Hematopoietic multipotent progenitor cell treated with erythropoietin and hydrocortisone succinate and interleukin-3 and kit ligand, for 4 days (in vitro differentiated cells): Measurements from ENCODE around the gene TAF6.
A peak's percentile ranks its signal among the peaks of the same experiment; 100 is the strongest.

Source experiments
- DNase-seq: peaks from one replicate; pipeline ENCODE4 v3.0.0-alpha.2; 2015

Gene TAF6

DNA sequence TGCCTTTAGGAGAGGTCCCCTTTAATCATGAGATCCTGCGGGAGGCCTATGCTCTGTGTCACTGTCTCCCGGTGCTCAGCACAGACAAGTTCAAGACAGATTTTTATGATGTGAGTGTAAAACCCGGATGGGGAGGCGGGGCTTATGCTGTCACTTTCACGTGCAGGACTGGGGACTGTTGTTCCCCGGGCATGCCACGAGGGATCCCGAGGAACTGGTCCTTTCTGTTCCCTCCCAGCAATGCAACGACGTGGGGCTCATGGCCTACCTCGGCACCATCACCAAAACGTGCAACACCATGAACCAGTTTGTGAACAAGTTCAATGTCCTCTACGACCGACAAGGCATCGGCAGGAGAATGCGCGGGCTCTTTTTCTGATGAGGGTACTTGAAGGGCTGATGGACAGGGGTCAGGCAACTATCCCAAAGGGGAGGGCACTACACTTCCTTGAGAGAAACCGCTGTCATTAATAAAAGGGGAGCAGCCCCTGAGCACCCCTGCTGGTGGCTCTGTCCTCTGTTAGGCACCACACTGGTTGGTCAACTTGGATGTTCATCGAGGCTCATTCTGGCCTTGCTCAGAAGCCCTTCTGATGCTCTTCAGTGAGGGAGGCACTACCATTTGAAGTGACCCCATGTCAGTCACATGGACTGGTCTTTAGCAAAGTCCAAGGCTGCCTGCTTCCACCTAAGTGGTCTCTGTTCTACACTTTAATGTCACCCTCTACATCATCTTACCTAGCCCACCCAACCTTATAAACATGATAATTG lies 27.6 kb downstream of the TAF6 start:
- DNase-seq, result peak; percentile 66

DNA sequence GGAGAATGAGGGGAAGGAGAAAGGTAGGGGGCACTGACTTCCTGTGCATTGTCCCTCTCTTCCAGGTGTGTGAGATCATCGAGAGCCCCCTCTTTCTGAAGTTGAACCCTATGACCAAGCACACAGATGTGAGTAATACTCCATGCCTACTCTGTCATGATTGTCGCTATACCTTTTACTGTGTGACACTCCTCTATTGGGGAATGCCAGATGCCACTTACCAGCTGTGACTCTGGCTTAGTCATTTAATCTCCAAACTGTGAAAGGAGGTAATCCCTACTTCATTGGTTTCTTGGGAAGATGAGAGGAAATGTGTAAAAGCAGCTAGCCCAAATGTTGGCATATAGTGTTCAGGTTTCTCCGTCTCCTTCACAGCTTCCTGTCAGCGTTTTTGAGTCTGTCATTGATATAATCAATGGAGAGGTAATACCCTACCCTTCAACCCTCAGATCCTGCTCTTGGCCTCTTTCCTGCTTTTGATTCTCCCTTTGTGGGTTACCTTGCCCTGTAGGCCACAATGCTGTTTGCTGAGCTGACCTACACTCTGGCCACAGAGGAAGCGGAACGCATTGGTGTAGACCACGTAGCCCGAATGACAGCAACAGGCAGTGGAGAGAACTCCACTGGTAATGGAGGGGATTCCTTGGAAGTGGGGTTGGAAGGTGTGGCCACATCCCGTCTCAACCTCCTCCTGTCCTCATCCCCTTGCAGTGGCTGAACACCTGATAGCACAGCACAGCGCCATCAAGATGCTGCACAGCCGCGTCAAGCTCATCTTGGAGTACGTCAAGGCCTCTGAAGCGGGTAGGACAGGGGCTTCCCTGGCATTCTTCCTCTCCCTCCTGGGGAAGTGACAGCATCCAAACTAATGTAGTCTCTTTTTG lies 28.4 kb downstream of the TAF6 start:
- DNase-seq, result no peak

DNA sequence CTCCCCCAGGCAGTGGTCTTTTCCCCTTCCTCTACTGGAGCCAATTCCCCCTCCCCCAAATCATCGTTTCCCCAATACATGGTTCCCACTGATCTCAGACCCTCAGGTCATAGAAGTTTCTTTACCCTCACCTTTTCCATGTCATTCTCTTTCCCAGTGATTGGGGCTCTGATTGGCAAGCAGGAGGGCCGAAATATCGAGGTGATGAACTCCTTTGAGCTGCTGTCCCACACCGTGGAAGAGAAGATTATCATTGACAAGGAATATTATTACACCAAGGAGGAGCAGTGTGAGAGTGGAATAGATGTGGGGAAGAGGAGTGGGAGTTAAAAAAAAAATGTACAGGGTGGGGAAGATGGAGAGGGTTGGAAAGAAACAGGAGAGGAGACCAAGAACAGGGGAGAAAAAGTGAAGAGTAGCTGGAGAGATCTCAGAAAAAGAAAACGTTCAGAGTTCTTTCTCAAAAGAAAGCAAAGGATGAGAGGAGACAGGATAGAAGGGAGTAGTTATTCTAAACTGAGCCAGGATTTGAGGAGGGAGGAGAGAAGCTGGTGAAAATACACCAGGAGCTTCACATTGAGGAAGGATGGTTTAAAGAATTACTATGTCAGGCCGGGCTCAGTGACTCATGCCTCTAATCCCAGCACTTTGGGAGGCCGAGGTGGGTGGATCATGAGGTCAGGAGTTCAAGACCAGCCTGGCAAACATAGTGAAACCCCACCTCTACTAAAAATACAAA lies 29.5 kb downstream of the TAF6 start:
- DNase-seq, result no peak

DNA sequence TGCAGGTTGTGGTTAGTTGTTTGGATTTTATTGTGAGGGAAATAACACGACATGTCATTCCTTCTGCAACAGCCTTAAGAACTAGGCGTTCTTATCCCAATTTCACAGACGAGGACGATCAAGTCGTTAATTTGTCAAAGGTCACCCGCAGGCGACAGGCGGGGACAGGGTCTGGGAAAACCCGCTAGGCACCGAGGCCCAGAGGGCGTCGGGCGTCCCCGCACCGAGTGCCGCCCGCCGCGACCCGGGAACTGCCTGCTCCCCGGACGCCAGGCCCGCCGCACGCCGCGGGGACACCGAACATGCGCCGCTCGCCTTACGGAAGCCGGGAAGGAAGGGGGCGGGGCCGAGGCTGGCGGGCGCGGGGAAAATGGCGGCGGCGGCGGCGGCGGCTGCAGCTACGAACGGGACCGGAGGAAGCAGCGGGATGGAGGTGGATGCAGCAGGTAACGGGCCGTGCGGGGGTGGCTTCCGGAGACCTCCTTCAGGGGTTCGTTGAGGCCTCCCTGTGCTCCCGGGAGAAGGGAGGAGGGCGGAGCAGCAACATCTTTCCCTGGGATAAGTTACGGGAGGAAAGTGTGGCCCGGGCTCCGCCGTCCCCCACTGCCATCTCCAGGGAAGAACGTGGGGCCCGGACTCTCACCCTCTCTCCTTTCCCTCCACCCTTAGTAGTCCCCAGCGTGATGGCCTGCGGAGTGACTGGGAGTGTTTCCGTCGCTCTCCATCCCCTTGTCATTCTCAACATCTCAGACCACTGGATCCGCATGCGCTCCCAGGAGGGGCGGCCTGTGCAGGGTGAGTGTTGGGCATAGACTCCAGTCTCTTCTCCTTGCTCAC lies 30.3 kb downstream of the TAF6 start, which contains the start of gene COPS6:
TSS of gene COPS6 (plus strand) at position 349 of the 837 bp plus-strand sequence. CDS start at position 371, 22 bp downstream.
- DNase-seq, result peak; percentile 89

DNA sequence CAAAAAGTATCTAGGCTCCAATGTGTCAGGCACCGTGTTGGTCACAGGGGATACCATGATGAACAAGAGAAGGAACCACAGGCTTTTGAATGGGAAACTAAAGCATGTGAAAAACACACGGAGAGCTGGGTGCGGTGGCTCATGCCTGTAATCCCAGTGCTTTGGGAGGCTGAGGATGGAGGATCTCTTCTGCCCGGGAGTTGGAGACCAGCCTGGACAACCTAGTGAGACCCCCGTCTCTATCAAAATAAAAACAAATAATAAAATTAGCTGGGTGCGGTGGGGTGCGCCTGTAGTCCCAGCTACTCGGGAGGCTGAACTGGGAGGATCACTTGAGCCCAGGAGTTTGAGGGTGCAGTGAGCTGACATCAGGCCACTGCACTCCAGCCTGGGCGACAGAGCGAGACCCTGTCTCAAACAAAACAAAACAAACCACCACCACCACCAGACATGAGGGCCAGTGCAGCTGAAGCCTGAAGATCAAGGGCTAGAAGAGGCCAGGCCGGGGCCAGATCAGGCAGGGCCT lies 31.0 kb downstream of the TAF6 start:
- DNase-seq, result no peak

DNA sequence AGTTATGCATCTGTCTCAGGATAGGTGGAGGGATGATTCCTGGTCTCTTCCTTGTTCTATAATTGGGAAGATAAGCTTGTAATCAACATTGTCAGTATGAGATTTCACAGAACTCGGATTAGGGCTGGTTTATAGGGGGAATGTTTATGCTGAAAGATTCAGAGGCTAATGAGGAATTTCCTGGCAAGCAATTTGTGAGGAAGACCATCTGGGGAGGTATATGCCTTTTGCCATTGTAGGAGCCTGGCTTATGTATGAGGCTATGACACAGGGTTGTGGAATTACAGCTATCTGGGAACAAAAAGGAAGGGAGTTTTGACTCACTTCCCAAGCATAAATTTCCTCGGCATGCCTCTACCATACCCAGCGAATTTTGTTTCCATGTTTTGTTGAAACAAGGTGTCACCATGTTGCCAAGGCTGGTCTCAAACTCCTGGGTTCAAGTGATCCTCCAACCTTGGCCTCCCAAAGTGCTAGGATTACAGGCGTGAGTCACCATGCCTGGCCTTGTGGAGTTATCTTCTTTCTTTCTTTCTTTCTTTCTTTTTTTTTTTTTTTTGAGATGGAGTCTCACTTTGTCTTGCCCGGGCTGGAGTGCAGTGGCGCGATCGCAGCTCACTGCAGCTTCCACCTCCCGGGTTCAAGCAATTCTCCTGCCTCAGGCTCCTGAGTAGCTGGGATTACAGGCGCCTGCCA lies 32.0 kb downstream of the TAF6 start:
- no peak for DNase-seq

DNA sequence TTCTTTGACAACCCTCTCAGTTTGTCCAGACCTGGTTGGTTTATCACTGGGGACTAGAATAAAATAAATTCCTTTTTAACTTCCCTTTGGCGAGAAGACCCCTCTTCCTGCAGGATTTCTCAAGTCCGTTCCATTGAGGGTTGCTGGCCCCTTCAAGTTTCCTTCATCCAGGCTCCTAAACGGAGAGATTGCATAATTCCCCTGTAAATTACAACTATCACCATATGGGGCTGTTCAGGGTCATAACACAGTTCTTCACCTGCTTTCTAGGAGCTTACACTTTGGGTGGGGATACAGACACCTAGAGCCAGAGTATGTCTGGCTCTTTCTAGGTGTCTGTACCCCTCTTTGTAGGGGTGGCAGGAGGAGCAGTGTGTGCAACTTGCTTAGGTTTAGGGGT lies 33.6 kb downstream of the TAF6 start:
- DNase-seq, result no peak

DNA sequence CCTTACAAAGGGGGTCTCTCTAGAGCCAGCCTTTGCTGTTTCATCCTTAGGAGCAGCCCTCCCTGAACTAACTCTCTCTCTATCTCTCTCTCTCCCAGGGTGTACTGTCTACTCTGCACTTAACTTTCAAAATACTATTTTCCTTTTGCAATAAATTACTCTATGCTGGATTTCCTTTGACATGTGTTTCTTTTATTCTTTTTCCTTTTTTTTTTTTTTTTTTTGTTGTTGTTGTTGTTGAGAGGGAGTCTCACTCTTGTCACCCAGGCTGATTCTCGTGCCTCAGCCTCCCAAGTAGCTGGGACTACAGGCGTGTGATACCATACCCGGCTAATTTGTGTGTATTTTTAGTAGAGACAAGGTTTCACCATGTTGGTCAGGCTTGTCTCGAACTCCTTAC lies 36.2 kb downstream of the TAF6 start:
- no peak for DNase-seq

DNA sequence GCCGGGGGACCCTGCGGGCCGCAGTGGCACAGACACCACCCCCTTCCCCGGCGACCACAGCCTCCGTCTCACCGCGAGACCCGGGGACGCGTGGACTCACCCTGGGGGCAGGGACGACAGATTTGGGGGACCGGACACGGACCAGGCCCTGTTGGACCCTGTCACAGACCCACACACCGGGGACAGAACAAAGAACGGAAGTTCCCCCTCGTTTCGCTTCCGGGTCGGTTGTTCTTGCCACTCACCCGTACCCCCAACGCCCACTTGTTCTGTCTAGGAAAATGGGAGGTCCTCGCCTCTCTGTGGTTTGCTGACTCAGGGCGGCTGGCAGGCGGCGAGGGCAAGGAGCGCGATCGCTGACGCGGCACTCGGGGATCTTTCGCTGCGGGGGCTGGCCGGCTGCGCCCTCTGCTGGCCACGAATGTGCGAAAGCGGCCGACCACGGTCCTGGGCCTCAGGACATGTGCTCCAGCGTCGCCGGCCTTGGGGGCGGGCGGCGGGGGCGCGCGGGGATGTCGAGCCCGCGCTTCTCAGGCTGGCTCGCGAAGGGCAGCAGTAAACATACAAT lies 37.5 kb downstream of the TAF6 start, which contains the start of gene ZNF3:
TSS of gene ZNF3 (minus strand) at position 189 of the 568 bp plus-strand sequence. CDS start 4,366 bp downstream, outside the sequence.
- peak; percentile 100 for DNase-seq

DNA sequence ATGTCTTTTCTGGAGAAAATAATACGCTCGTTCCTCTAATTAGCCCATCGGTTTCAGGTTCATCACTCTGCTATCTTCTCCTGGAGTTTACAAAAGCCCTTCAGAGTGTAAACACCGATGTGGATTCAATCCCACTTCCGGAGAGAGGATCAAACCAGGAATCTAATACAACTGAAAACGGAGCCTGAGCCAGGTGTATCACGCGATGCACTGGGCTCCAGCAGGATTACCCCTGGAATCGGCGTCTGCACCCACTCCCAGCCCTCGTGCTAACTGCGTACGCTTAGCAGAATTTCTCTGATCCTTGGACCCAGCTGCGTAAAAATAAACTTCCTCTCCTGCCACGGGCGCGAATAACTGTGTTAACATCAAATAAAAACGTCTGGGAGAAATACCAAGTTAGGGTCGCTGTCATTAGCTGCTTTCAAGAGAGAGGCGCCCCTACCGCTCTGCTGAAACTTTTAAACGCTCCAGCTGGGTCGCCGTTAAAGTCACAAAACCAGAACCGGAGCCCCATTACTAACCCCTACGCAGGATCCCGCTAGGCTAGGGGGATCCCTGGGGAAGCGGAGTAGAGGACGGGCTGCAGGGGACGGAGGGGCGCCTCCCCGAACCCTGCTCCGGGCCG lies 38.1 kb downstream of the TAF6 start:
- DNase-seq, result peak; percentile 28

DNA sequence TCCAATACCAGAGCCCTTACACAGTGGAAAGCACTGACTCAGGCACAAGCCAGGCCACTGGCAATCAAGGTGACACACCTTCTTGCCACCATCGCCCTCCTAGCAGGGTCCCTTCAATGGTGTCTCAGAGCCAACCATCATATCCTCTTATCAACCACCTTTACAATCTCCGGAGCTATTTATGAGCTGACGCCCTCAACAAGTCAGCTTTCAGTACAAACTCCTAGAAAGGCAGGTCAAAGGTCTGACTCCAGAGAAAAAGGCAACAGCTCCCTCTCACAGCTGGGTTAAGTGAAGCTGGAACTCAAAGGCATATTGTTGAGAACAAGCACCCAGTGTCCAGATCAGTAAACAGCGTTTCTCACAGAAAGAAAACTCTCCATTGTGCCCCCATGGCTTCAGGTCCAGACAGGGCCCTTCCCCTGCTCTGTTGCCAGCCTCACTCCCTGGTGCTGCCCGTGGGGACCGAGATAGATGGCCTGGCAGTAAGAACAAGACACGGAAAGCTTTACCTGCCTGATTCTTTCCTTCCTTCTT lies 40.1 kb downstream of the TAF6 start:
- DNase-seq, result no peak

DNA sequence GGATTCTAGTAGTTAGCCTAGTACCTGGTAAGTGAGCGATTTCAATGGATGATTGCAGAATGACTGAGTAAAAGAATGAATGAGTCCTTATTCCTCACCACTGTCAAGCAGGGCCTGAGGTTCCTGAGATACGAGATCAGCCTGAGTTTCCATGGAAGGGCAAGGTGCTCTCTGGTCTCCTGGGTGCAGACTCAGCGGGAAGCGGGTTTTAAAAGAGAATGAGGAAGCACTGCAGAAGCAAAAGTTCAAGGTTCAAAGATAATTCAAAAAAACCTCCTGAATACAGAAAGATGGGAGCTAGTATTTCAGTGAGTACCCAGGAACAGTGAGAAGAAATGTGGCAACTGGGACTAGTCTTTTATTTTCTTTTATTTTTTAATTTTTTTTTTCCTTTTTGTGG lies 42.0 kb downstream of the TAF6 start:
- no peak for DNase-seq

DNA sequence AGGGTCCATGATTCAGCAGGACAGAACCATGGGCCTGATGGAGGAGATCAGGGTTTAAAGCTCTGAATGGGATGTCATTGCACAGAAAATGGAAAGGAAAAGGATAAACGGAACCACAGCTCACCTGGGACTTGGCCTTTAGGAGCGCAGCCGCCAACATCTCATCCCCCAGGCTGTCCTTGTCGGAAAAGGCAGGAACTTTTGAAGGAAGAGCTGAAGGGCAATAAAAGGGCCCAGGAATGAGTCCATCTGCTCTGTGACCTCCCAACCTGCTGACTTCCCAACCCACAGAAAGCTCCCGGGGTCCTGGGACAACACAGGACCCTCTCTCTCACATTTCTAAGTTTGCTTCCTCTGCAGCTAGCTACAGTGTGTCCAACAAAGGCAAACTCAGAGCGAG lies 43.7 kb downstream of the TAF6 start:
- DNase-seq, result no peak

DNA sequence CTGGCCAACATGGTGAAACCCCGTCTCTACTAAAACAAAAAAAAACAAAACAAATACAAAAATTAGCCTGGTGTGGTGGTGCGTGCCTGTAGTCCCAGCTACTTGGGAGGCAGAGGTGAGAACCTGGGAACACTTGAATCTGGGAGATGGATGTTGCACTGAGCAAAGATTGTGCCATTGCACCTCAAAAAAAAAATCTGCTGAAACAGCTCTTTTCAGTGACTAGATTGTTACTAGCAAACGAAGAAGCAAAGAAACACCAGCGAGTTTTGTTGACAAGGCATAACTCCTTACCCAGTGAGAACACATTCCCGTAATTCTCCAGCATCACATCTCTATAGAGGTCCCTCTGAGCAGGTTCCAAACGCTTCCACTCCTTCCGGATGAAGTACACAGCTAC lies 44.3 kb downstream of the TAF6 start:
- no peak for DNase-seq

DNA sequence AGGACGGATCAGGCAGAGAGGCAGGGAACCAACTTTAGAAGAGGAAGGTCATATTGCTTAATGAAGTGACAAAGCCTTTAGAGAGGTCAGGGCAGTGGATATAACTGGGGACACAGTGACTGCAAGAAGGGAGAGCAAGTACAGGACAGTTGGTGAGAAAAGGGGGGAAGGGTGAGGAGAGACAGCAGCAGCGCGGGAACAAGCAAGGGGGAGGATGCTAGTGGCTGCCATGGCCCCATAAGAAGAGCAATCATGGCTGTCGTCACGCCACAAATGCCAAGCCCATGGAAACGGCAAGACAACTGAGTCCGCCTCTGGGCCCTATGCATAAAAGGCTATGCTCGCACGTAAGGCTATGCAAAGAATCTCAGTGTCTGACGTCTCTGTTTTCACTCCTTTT lies 46.7 kb downstream of the TAF6 start:
- DNase-seq, result no peak

DNA sequence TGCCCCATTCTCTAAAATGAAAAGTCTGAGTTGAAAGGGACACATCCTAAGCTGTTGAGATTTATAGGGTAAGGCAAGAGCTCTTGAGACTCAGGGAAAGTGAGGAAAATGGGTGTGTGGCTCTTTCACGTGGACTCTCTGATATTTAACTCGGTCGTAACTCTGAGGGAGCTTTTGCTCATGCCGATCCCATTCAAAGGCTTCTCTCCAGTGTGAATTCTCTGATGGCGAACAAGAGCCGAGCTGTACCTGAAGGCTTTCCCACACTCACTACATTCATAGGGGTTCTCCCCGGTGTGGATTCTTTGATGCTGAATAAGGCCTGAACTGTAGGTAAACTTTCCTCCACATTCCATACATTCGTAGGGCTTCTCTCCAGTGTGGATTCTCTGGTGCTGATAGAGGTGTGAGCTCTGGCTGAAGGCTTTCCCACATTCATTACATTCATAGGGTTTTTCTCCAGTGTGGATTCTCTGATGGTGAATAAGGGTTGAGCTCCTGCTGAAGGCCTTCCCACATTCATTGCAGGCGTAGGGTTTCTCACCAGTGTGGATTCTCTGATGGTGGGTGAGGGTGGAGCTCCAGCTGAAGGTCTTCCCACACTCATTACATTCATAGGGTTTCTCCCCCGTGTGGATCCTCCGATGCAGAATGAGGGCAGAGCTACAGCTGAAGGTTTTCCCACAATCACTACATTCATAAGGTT lies 48.0 kb downstream of the TAF6 start:
- DNase-seq, result no peak

DNA sequence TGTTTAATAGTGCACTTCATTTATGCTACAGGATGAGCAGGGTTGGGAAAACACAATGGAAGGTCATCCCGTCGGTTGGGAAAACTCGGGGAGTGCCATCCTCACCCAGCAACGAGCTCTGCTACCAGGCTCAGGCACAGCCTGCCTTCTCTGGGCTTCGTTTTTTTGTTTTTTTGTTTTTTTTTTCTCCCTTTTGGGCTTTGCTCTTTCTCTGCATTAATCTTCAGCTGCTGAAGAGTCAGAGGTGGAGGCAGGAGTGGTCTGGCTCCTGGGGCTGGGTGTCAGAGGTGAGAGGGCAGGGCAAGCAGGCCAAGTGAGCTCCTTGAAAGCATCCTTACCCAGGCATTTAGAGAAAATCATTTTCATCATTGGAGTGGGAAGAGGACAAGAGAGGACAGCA lies 49.2 kb downstream of the TAF6 start:
- DNase-seq, result no peak

DNA sequence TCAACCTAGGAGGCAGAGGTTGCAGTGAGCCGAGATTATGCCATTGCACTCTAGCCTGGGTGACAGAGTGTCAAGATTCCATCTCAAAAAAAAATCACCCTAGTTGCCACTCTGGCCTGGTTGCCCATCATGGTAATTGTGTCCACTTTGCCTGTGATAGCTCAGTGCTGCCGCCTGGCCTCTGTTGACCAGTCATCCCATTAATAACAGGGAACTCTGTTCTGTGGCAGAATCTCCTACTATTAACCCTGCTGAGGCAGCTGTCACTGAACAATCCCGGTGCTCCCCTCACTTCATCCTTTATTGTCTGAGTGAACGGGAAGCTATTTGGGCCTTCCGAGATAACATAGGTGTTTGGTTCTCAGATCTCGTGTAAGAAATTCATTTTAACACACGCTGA lies 52.2 kb downstream of the TAF6 start:
- no peak for DNase-seq

DNA sequence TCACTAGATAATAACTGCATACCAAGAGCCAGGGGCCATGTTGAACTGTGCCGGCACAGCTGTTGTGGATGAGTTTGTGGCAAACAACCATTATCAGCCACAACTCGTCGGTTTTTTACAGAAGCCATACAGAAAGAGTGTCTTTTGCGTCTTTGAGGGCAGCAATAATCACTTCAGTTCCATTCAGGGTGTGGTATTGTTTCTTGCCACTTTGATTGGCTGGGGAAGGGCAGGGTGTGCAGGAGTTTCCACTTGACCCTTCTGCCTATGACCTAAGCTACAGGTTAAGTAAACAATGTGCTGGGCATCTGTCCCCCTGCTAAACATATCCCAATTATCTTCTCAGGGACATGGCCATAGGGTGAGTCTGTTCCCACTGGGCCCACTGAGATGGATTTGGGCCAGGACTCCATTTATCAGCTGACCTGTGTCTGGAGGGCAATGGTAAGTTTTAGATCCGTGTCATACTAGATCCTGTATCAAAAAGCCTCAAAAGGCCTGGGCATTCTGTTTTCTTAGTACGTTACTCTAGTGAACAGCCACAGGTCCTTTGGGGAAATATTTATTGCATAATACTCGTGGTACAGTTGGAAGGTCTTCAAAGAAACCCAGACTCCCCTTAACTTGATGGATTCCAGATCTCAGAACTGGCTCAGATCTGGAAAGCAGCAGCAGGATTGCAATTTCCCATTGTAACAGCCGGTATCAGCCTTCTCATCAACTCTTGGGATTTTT lies 53.5 kb downstream of the TAF6 start:
- peak; percentile 44 for DNase-seq
